ENCODE results near the gene PCCB. TPM values are rescaled to one million over a fixed set of nuclear protein-coding genes. Genes with fewer than 3 reads are reported as not detected.

Gene PCCB
- total and polyA plus RNA-seq, 2 of the 8 experiments (the other 6 are each of a cell fraction or from before 2014, with no cell fraction given), result 56.7 to 84.4 TPM

GRCh38 chr3:136305879-136306278 is 55.7 kb downstream of the PCCB start:
- no peak for DNase-seq (ENCODE audit: low read depth in 1 of 2, low spot score in 2 of 2)
- no peak for TF ChIP-seq SP1 (IDR thresholded peaks at IDR 0.05; ENCODE audit: low read depth, low read length)
- TF ChIP-seq TEAD4 (IDR thresholded peaks at IDR 0.05; ENCODE audit: low read depth, low read length), result no peak
- no peak for TF ChIP-seq CBX5 (IDR thresholded peaks at IDR 0.05; ENCODE audit: low read depth, low read length)
- no peak for TF ChIP-seq RNF2 (IDR thresholded peaks at IDR 0.05; ENCODE audit: borderline replicate concordance, low read depth, low read length, missing control alignments, poor library complexity, severe bottlenecking)
- peak; percentile 52 to 63 for TF ChIP-seq RAD21 (IDR thresholded peaks at IDR 0.05 in 1 of 2, conservative IDR thresholded peaks at IDR 0.05 in 1 of 2; ENCODE audit: low read depth in 2 of 2, low read length in 2 of 2)
- TF ChIP-seq EZH2 (IDR thresholded peaks at IDR 0.05; ENCODE audit: low read depth, low read length, severe bottlenecking), result no peak
- TF ChIP-seq CTCF (IDR thresholded peaks at IDR 0.05; ENCODE audit: control extremely low read depth in 1 of 3, insufficient read depth in 1 of 3, low read depth in 1 of 3, low read length in 3 of 3), result peak in 2 of 3 experiments; percentile 18 to 42; a peak in 2 of 4 replicates
- TF ChIP-seq PHF8 (conservative IDR thresholded peaks at IDR 0.05; ENCODE audit: low read depth, low read length), result no peak
- TF ChIP-seq USF2 (IDR thresholded peaks at IDR 0.05; ENCODE audit: low read length), result no peak

More at GRCh38 chr3:136305879-136306278, 55.7 kb downstream of the PCCB start:
- Histone ChIP-seq H2BK20ac (ENCODE audit: low read length) (no peak overlapping the region), H3K23me2 (ENCODE audit: low read depth, low read length) (no peaks in the 10 kb centered on the region), H3K27ac (ENCODE audit: low read depth, low read length) (no peak overlapping the region), H4K91ac (replicated peaks; ENCODE audit: insufficient read length, low read length) (no peak overlapping the region), H3K14ac (ENCODE audit: insufficient read length) (no peak overlapping the region), H3K9me3 (ENCODE audit: insufficient read depth in 2 of 2, low read depth in 1 of 2, low read length in 1 of 2) (no peaks in the 10 kb centered on the region), H3K56ac (replicated peaks; ENCODE audit: insufficient read length, low read depth, low read length) (no peak overlapping the region), H3K4me2 (ENCODE audit: insufficient read depth in 1 of 2, low read depth in 2 of 2, low read length in 2 of 2) (no peak overlapping the region), H4K8ac (ENCODE audit: extremely low read depth, insufficient read depth, low read length) (no peak overlapping the region), H2AK5ac (ENCODE audit: low read depth, low read length) (no peak overlapping the region), H2BK15ac (ENCODE audit: low read length) (no peak overlapping the region), H2BK5ac (ENCODE audit: low read depth, low read length) (no peak overlapping the region), H3K79me1 (ENCODE audit: low read depth, low read length) (no peaks in the 10 kb centered on the region), H3K4me1 (replicated peaks in 1 of 4; ENCODE audit: control insufficient read depth in 3 of 4, insufficient read depth in 4 of 4, low read length in 3 of 4) (no peaks in the 10 kb centered on the region), H3K4ac (replicated peaks; ENCODE audit: insufficient read length, low read depth, low read length) (no peak overlapping the region), H3K79me2 (ENCODE audit: control insufficient read depth in 1 of 2, insufficient read depth in 2 of 2, low read length in 2 of 2) (no peaks in the 10 kb centered on the region), H2BK12ac (ENCODE audit: low read depth, low read length) (no peak overlapping the region), H3K18ac (ENCODE audit: extremely low read depth, low read length) (no peak overlapping the region), H3K23ac (ENCODE audit: insufficient read length) (no peak overlapping the region), H2BK120ac (replicated peaks; ENCODE audit: low read depth, low read length) (no peak overlapping the region), H2AFZ (ENCODE audit: low read length) (no peak overlapping the region), H3K9ac (replicated peaks in 1 of 4; ENCODE audit: extremely low read depth in 1 of 4, low read depth in 3 of 4, low read length in 3 of 4) (no peak overlapping the region), H4K5ac (ENCODE audit: insufficient read length, low read depth, low read length) (no peak overlapping the region), H3K4me3 (ENCODE audit: extremely low read depth in 1 of 4, insufficient read depth in 2 of 4, low read depth in 3 of 4, low read length in 4 of 4) (no peak overlapping the region), H3K36me3 (ENCODE audit: control insufficient read depth in 2 of 4, insufficient read depth in 4 of 4, low read length in 3 of 4) (peaks cover 0 to 6% (median 2%) of the 10 kb centered on the region in 4 experiments; a peak in 2 of 8 replicates), H4K20me1 (replicated peaks in 1 of 2; ENCODE audit: control insufficient read depth in 1 of 2, insufficient read depth in 2 of 2, low read length in 2 of 2) (no peaks in the 10 kb centered on the region), H3K27me3 (replicated peaks in 1 of 4; ENCODE audit: control insufficient read depth in 3 of 4, extremely low read depth in 1 of 4, insufficient read depth in 3 of 4, low read length in 3 of 4) (no peaks in the 10 kb centered on the region)
- ChIA-PET POLR2A (ENCODE audit: partially characterized antibody) (no interaction called here), CTCF (ENCODE audit: partially characterized antibody) (interaction anchor here (0.7 to 2.0 kb wide), 8 partner anchors 10 to 708 kb away, joined by 3 to 11 read pairs (median 4); partner anchors contain the start of gene STAG1)
- 63% methylated on average over 1 of the region's 1 CpG; no CpG with 5 or more reads in 1 of the 2 experiments for WGBS, 2 experiments (ENCODE audit: extremely low coverage in 1 of 2, insufficient coverage in 1 of 2, insufficient read length in 1 of 2, insufficient replicate concordance in 2 of 2, low coverage in 1 of 2, low lambda C conversion rate in 2 of 2, missing lambda C conversion rate in 1 of 2)
- no peak for FAIRE-seq
